Pancreas (tissue), 10 donors: ENCODE results near the gene DENND1B. TPM values are rescaled to one million over a fixed set of nuclear protein-coding genes. Genes with fewer than 3 reads are reported as not detected.

ENCODE experiments used
- ATAC-seq, 4 donors: fragments of 200-7000 bp; cut with Tn5 transposase; one replicate each; pipeline versions ENCODE4 v1.8.0 to v1.9.1; 2020; ENCODE audit warnings: mild to moderate bottlenecking in 4 of 4, moderate library complexity in 4 of 4
- DNase-seq, 6 donors: peaks; one replicate each; pipeline ENCODE4 v3.0.0-alpha.2; 2020
- FAIRE-seq: peaks from 2 replicates; lab custom pipeline; 2012; peaks lifted over from hg19 to GRCh38; lab: Jason Lieb, UNC
- H3K27ac ChIP-seq, 4 donors: fragments of 200-600 bp; sonication (generic); 1 replicate in 3 of 4; 2 replicates in 1 of 4; pipeline versions ENCODE4 v1.5.0 to v1.8.0; 2020
- H3K27me3 ChIP-seq, 4 donors: fragments of 200-600 bp; one replicate each; pipeline ENCODE4 v1.8.0; 2021
- H3K36me3 ChIP-seq, 3 donors: fragments of 200-600 bp; sonication (generic) in 1 of 3; one replicate each; pipeline versions ENCODE4 v1.5.0 to v1.8.0; 2020 to 2021
- H3K4me1 ChIP-seq, 3 donors: fragments of 200-600 bp; one replicate each; pipeline ENCODE4 v1.8.0; 2021
- H3K4me3 ChIP-seq, 4 donors: fragments of 200-600 bp; sonication (generic) in 2 of 4; one replicate each; pipeline versions ENCODE4 v1.5.0 to v1.8.0; 2020 to 2021
- H3K9me3 ChIP-seq, 4 donors: fragments of 200-600 bp; one replicate each; pipeline ENCODE4 v1.8.0; 2021
- WGBS, 2 donors: extraction: QIAGEN DNeasy Blood & Tissue Kit; methylation state at CpG; one replicate each; pipeline ENCODE4 v1.1.7; 2013; 5-methylcytosine and 5-hydroxymethylcytosine counted together
- intact Hi-C, 3 donors: fragments of 100-400 bp; cut with DNase I; formaldehyde crosslinking; loops; one replicate each; pipeline versions ENCODE4 v1.11.1 to v1.14.2; 2022
- polyA plus RNA-seq, 2 donors: library from polyadenylated mRNA; stranded (reverse); fragments of 200-250 nt; gene quantifications; one replicate each; pipeline ENCODE4 v1.2.3, GENCODE V29; 2013
- total RNA-seq, 6 donors: library from RNA; stranded (reverse); fragmentation: NEBNext Ultra II Directional in 4 of 6; extraction: Animal tissue kit (Norgen Biotek cat#: 25700) in 4 of 6; gene quantifications; one replicate each; pipeline versions ENCODE4 v1.2.1 to v1.2.4, GENCODE V29; 2021 to 2023
- TF ChIP-seq, protein P1 (sequence below), 4 donors: fragments of 200-600 bp; sonication (generic) in 3 of 4; IDR thresholded peaks; one replicate each; pipeline versions ENCODE4 v1.5.0 to v1.8.0; 2021; ENCODE audit warnings: antibody characterized with exemption in 4 of 4
- donor health status: healthy with polysubstance abuse.
- donor health status: DM: no; HTN: no; CAD: no; lungs with moderate emphysema.
- donor health status: DM: no; HTN: no; CAD: no.
- donor health status: control.
- donor health status: control.
- donor health status: Bipolar disorder and iron deficiency.
- donor health status: DM: yes; HTN: yes; CAD: no.
- donor health status: DM: no; HTN: no; CAD: no.
- donor health status: DM: no; HTN: no; CAD: no.
- donor health status: DM: yes; HTN: yes; CAD: no.

DENND1B gene
- total and polyA plus RNA-seq, 8 donors: 3.1 to 16.8 (median 11.1) TPM

DNA sequence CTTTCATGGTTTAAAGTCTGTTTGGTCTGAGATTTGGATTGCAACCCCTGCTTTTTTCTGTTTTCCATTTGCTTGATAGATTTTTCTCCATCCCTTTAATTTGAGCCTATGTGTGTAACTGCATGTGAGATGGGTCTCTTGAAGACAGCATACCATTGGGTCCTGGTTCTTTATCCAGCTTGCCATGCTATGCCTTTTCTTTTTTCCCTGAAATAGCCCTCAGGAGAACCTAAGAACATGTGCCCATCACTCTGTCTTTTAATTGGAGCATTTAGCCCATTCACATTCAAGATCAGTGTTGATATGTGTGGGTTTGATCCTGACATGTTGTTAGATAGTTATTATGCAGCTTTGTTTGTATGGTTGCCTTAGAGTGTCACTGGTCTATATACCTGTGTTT lies 21.7 kb upstream of the DENND1B start:
- Histone ChIP-seq H3K9me3 (no peaks in the 10 kb centered on the region), H3K36me3 (no peaks in the 10 kb centered on the region), H3K4me3 (no peak overlapping the region), H3K27me3 (no peaks in the 10 kb centered on the region), H3K4me1 (no peaks in the 10 kb centered on the region), H3K27ac (no peak overlapping the region)
- TF ChIP-seq, protein P1, sequence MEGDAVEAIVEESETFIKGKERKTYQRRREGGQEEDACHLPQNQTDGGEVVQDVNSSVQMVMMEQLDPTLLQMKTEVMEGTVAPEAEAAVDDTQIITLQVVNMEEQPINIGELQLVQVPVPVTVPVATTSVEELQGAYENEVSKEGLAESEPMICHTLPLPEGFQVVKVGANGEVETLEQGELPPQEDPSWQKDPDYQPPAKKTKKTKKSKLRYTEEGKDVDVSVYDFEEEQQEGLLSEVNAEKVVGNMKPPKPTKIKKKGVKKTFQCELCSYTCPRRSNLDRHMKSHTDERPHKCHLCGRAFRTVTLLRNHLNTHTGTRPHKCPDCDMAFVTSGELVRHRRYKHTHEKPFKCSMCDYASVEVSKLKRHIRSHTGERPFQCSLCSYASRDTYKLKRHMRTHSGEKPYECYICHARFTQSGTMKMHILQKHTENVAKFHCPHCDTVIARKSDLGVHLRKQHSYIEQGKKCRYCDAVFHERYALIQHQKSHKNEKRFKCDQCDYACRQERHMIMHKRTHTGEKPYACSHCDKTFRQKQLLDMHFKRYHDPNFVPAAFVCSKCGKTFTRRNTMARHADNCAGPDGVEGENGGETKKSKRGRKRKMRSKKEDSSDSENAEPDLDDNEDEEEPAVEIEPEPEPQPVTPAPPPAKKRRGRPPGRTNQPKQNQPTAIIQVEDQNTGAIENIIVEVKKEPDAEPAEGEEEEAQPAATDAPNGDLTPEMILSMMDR (IDR thresholded peaks at IDR 0.05): no peak
- DNase-seq: no peak
- ATAC-seq: no peak
- intact Hi-C loops: no loop called here
- no peak for FAIRE-seq

DNA sequence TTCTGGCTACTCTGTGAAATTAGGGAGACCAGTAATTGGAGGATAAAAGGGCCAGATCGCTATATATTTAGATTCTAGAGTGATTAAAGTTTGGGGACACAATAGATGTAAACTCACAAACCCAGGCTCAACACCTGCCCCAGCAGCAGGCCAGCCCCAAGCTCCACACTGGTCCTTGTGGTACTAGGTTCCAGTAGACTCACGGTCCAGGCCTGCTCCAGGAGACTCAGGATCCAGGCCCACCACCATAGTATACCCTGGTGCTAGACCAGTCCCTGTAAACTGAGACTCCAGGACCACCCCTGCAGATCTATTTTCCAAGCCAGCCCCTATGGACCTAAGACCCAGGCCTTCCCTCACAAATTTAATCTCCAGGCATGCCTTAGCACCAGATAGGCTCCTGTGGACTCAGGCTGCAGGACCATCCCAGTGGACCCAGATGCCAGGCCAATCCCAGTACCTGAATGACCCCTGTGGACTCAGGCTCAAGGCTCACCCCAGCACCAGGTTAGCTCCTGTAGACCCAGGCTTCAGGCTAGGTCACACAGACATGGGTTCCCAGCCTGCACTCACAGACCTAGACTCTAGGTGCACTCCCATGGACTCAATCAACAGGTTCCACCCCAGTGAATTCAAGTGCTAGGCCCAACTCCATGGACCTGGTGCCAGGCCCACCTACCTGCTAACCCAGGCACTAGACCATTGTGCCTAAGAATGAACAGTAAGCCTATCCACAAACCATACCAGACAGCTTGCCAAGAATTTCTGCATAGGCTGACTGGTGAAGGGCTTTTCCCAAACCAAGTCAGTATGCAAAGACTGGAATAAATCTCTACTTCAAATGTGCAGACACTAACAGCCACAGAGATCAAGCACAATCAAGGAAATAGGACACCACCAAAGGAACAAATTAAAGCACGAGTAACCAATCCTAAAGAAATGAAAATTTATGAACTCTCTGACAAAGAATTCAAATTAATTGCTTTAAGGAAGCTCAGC lies 13.8 kb upstream of the DENND1B start:
- H3K27ac ChIP-seq: no peak overlapping the region
- ATAC-seq (no peak), DNase-seq (no peak), FAIRE-seq (no peak)
- no peaks in the 10 kb centered on the region for H3K9me3 ChIP-seq
- H3K4me3 ChIP-seq: no peak overlapping the region
- 86 to 96% methylated on average over 3 of the region's 3 CpGs for WGBS, 2 donors
- no peaks in the 10 kb centered on the region for H3K27me3 ChIP-seq
- peaks cover 0 to under 1% (median 0%) of the 10 kb centered on the region in 3 donors for H3K4me1 ChIP-seq
- intact Hi-C loops: no loop called here
- TF ChIP-seq, protein P1 (IDR thresholded peaks at IDR 0.05): no peak
- H3K36me3 ChIP-seq: no peaks in the 10 kb centered on the region

DNA sequence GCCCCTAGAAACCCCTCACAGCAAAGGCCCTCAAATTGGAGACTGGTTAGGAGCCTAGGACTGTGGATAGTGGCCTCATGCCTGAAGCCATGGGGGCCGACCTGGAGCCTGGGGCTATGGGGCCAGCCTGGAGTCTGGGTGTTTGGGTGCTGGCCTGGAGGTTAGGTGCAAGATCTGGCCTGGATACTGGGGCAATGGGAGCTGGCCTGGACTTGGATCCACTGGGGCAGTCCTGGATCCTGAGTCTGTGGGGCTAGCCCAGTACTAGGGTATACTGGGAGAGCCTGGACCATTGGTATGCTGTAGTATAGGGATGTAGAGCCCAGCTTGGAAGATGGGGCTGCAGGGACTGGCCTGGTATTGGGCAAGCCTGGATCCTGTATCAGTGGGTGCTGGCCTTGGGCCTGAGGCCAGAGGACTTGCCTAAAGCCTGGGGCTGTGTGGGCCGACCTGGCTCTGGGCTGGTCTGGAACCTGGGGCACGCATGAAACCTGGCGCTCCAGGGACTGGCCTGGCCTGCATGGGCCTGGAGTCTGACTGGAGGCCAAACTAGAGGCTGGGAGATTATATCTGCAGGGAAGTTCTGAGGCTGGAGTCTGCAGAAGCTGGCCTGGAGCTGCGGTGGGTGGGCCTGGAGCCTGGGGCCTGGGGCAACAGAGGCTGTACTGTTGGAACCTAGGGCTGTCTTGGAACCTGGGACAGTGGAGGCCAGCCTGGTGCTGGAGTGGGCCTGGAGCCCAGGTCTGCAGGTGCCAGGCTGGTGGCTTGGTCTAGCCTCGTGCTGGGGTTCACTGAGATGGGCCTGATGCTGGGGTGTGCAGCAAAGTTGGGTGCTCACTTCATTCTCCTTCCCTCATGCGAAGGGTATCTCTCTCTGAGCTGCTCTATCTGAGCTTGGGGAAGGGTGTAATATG lies 12.6 kb upstream of the DENND1B start:
- no peaks in the 10 kb centered on the region for H3K9me3 ChIP-seq
- intact Hi-C loops: no loop called here
- FAIRE-seq (no peak), ATAC-seq (no peak), DNase-seq (peak in 1 of 6 donors; percentile 61)
- H3K4me3 ChIP-seq: no peak overlapping the region
- 90% methylated on average over 7 of the region's 7 CpGs for WGBS, 2 donors
- H3K27ac ChIP-seq: no peak overlapping the region
- no peaks in the 10 kb centered on the region for H3K27me3 ChIP-seq
- H3K36me3 ChIP-seq: no peaks in the 10 kb centered on the region
- H3K4me1 ChIP-seq: peaks cover 0 to 4% (median 0%) of the 10 kb centered on the region in 3 donors
- TF ChIP-seq, protein P1 (IDR thresholded peaks at IDR 0.05): no peak

DNA sequence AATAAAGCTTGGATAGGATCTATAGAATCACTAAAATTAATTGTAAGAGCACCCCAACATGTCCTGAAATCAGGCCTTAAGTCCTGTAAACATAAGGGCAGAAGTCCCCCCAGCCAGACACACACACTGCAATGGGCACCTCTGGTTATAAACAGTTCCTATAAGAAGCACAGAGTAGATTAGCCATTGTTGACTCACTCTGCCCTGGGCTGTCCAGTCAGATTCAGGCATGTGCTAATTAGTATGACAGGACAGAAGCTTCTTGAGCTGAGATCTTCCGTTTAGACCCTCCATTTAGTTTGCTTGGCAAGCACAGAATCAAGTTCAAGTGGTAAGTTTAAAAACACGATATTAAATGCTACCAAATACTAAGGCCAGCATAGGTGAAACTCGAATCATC lies 11.8 kb upstream of the DENND1B start:
- no peak for ATAC-seq
- Histone ChIP-seq H3K27ac (no peak overlapping the region), H3K27me3 (no peaks in the 10 kb centered on the region), H3K9me3 (no peaks in the 10 kb centered on the region), H3K4me3 (no peak overlapping the region), H3K4me1 (peaks cover 0 to 7% (median 0%) of the 10 kb centered on the region in 3 donors), H3K36me3 (no peaks in the 10 kb centered on the region)
- no peak for FAIRE-seq
- TF ChIP-seq, protein P1 (IDR thresholded peaks at IDR 0.05): no peak
- DNase-seq: no peak
- 80 to 84% methylated on average over 3 of the region's 3 CpGs for WGBS, 2 donors
- intact Hi-C loops: no loop called here
